Panc1 (cell line): ENCODE results near the gene FLYWCH2. TPM values are rescaled to one million over a fixed set of nuclear protein-coding genes. Genes with fewer than 3 reads are reported as not detected.
"Not testable (repeated sequence)": the region's sequence is repeated elsewhere in the genome, so short reads cannot be mapped to it uniquely, and the experiment has no call there.

Source experiments
- ATAC-seq: fragments of 200-7000 bp; cut with Tn5 transposase; 2 replicates; pipeline ENCODE4 v1.9.1; 2020; ENCODE audit warnings: mild to moderate bottlenecking, moderate library complexity
- BruUV-seq: library from RNA; stranded (reverse); fragments of 400-500 nt; replicated peaks from 2 replicates; lab custom pipeline; 2021; lab: Mats Ljungman, UMichigan
- CTCF ChIA-PET: fragments of 300-600 bp; sonication (Branson Sonifier 250); formaldehyde crosslinking; loops from one replicate; lab custom pipeline; 2022; ENCODE audit warnings: antibody characterized with exemption; lab: Charles Lee
- POLR2A ChIA-PET: fragments of 300-600 bp; sonication (Branson Sonifier 250); formaldehyde crosslinking; loops from one replicate; lab custom pipeline; 2022; ENCODE audit warnings: antibody characterized with exemption; lab: Charles Lee
- DNase-seq: peaks from one replicate; pipeline ENCODE4 v3.0.0-alpha.2; 2010; ENCODE audit warnings: low read depth, low spot score
- H3K27ac ChIP-seq: 2 replicates; pipeline ENCODE4 v1.5.1; 2011; ENCODE audit warnings: mild to moderate bottlenecking, low read length, inconsistent platforms
- H3K27me3 ChIP-seq: fragments of 200-500 bp; sonication (Bioruptor generic); 2 replicates; pipeline ENCODE4 v1.6.0; 2014; ENCODE audit warnings: low read length, inconsistent platforms; ENCODE audit not compliant: control insufficient read depth, insufficient read depth
- H3K36me3 ChIP-seq: fragments of 200-500 bp; sonication (Bioruptor generic); 2 replicates; pipeline ENCODE4 v1.5.1; 2014; ENCODE audit warnings: inconsistent platforms, mild to moderate bottlenecking, low read length, moderate library complexity; ENCODE audit not compliant: control insufficient read depth, insufficient read depth
- H3K4me1 ChIP-seq: 2 replicates; pipeline ENCODE4 v1.5.1; 2011; ENCODE audit warnings: inconsistent platforms, mild to moderate bottlenecking, low read length, moderate library complexity; ENCODE audit not compliant: control insufficient read depth, insufficient read depth
- H3K4me3 ChIP-seq, 2 experiments: 2 replicates each; pipeline ENCODE4 v1.5.1; 2011 to 2012; ENCODE audit warnings: low read depth in 2 of 2, low read length in 2 of 2, mild to moderate bottlenecking in 2 of 2, inconsistent platforms in 1 of 2, moderate library complexity in 1 of 2
- H3K9me3 ChIP-seq: fragments of 200-500 bp; sonication (Bioruptor generic); 2 replicates; pipeline ENCODE4 v1.5.1; 2014; ENCODE audit warnings: low read depth, mild to moderate bottlenecking, inconsistent platforms, low read length, moderate library complexity; ENCODE audit not compliant: control insufficient read depth, insufficient read depth
- POLR2AphosphoS5 ChIP-seq: IDR thresholded peaks from 2 replicates; pipeline ENCODE4 v1.6.1; 2012; ENCODE audit warnings: mild to moderate bottlenecking, low read depth, low read length, moderate library complexity
- REST ChIP-seq, 2 experiments: IDR thresholded peaks; 2 replicates each; pipeline ENCODE4 v1.6.1; 2011 to 2012; ENCODE audit warnings: low read depth in 2 of 2, control low read depth in 1 of 2, low read length in 1 of 2, mild to moderate bottlenecking in 1 of 2, moderate library complexity in 1 of 2; ENCODE audit not compliant: insufficient read depth in 1 of 2
- SIN3A ChIP-seq: IDR thresholded peaks from 2 replicates; pipeline ENCODE4 v1.6.1; 2012; ENCODE audit warnings: low read depth, mild to moderate bottlenecking, low read length, moderate library complexity, borderline replicate concordance; ENCODE audit not compliant: insufficient read depth
- TCF7L2 ChIP-seq: IDR thresholded peaks from 2 replicates; pipeline ENCODE4 v1.6.1; 2011; ENCODE audit warnings: mild to moderate bottlenecking, low read depth, low read length, inconsistent platforms
- in situ Hi-C: cut with HindIII; loops from 2 replicates; pipeline ENCODE4 v1.10.0; 2016; ENCODE audit warnings: low sequenced_read_pairs, low pct_unique_long_range_greater_than_20kb
- intact Hi-C: fragments of 100-400 bp; cut with micrococcal nuclease; formaldehyde crosslinking; loops from one replicate; pipeline ENCODE4 v1.10.0; 2022; ENCODE audit not compliant: unreplicated experiment
- total RNA-seq: library from RNA; stranded (reverse); gene quantifications from one replicate; pipeline ENCODE4 v1.2.1, GENCODE V29; 2021; ENCODE audit not compliant: unreplicated experiment
- TF ChIP-seq, protein P1 (sequence below): fragments of 450-650 bp; IDR thresholded peaks from 2 replicates; pipeline ENCODE4 v1.5.1; 2017; ENCODE audit warnings: mild to moderate bottlenecking

The FLYWCH2 gene
- total RNA-seq, 1 experiment from 2014 or later, result 77.3 TPM

GRCh38 chr16:2929693-2930092 lies 46.7 kb downstream of the FLYWCH2 start:
- Histone ChIP-seq H3K36me3 (no peaks in the 10 kb centered on the region), H3K27me3 (no peaks in the 10 kb centered on the region), H3K4me1 (no peaks in the 10 kb centered on the region), H3K4me3 (no peak overlapping the region), H3K27ac (no peak overlapping the region), H3K9me3 (no peaks in the 10 kb centered on the region)
- intact Hi-C loops (no loop called here), in situ Hi-C loops (no loop called here)
- ATAC-seq (no peak), DNase-seq (no peak)
- CTCF ChIA-PET, result no interaction called here
- POLR2A ChIA-PET, result no interaction called here
- TF ChIP-seq SIN3A (no peak), REST (IDR thresholded peaks at IDR 0.05; ENCODE audit: insufficient read depth in 1 of 2, low read depth in 2 of 2, low read length in 1 of 2) (no peak)
- BruUV-seq, result no TSS peak

GRCh38 chr16:2930236-2930635 lies 47.2 kb downstream of the FLYWCH2 start:
- no peak overlapping the region for H3K27ac ChIP-seq
- POLR2A ChIA-PET, result no interaction called here
- H3K4me3 ChIP-seq, result no peak overlapping the region
- CTCF ChIA-PET, result no interaction called here
- no peak for DNase-seq
- H3K9me3 ChIP-seq, result no peaks in the 10 kb centered on the region
- H3K4me1 ChIP-seq, result no peaks in the 10 kb centered on the region
- intact Hi-C loops (no loop called here), in situ Hi-C loops (no loop called here)
- H3K27me3 ChIP-seq, result no peaks in the 10 kb centered on the region
- TF ChIP-seq SIN3A (no peak), POLR2AphosphoS5 (no peak), REST (IDR thresholded peaks at IDR 0.05; ENCODE audit: insufficient read depth in 1 of 2, low read depth in 2 of 2, low read length in 1 of 2) (no peak), TCF7L2 (no peak)
- TF ChIP-seq, protein P1, sequence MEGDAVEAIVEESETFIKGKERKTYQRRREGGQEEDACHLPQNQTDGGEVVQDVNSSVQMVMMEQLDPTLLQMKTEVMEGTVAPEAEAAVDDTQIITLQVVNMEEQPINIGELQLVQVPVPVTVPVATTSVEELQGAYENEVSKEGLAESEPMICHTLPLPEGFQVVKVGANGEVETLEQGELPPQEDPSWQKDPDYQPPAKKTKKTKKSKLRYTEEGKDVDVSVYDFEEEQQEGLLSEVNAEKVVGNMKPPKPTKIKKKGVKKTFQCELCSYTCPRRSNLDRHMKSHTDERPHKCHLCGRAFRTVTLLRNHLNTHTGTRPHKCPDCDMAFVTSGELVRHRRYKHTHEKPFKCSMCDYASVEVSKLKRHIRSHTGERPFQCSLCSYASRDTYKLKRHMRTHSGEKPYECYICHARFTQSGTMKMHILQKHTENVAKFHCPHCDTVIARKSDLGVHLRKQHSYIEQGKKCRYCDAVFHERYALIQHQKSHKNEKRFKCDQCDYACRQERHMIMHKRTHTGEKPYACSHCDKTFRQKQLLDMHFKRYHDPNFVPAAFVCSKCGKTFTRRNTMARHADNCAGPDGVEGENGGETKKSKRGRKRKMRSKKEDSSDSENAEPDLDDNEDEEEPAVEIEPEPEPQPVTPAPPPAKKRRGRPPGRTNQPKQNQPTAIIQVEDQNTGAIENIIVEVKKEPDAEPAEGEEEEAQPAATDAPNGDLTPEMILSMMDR, result no peak
- BruUV-seq, result no TSS peak
- no peaks in the 10 kb centered on the region for H3K36me3 ChIP-seq
- ATAC-seq, result no peak

DNA sequence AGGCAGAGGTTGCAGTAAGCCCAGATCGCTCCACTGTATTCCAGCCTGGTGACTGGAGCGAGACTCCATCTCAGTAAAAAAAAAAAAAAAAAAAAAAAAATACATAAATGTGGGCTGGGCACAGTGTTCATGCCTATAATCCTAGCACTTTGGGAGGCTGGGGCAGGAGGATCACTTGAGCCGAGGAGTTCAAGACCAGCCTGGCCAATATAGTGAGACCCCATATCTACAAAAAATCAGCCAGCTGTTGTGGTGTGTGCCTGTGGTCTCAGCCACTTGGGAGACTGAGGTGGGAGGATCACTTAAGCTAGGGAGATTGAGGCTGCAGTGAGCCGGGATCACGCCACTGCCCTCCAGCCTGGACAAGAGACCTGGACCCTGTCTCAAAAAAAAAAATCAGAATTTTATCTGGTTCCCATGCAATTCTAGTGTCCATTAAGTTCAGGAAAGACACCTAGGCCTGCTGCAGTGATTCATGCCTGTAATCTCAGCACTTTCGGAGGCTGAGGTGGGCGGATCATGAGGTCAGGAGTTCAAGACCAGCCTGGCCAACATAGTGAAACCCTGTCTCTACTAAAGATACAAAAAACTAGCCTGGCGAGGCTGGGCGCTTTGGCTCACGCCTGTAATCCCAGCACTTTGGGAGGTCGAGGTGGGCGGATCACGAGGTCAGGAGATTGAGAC lies 48.4 kb downstream of the FLYWCH2 start:
- H3K27me3 ChIP-seq, CTCF ChIA-PET, H3K9me3 ChIP-seq, H3K27ac ChIP-seq, BruUV-seq, in situ Hi-C loops, H3K36me3 ChIP-seq, H3K4me1 ChIP-seq, DNase-seq, intact Hi-C loops, POLR2A ChIA-PET, H3K4me3 ChIP-seq, ATAC-seq: not testable (repeated sequence)
